ENCODE measurements around the gene SFRP5. TPM values are rescaled to one million over a fixed set of nuclear protein-coding genes. Genes with fewer than 3 reads are reported as not detected.

SFRP5 gene
- total RNA-seq, 4 donors from 2014 or later = 0.69 to 4.4 (median 1.4) TPM

DNA sequence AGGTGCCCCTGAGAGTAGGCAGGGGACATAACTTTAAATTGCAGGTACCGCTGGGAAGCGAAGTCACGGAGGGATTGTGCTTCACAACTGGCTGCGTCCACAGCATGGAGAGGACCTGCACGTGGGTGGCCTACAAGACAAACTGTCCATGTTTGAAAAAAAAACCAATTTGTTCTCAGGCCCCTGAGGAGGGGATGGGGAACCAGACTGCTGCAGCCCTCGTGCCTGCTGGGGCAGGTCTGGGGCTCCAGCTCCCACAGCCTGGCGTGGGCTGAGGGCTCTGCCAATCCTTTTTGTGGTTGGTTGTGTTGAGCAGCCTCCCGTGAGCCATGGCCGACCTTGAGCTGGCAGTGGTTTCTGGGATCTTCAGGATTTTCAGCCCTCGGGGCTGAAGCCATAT lies 9.7 kb downstream of the SFRP5 start:
- TF ChIP-seq POLR2A (IDR thresholded peaks at IDR 0.05) = no peak
- WGBS, 2 donors = 87 to 93% methylated on average over 9 to 10 of the region's 10 CpGs
- no peak overlapping the region for H3K4me3 ChIP-seq (ENCODE audit: low read depth, poor library complexity, severe bottlenecking)

GRCh38 chr10:97761331-97761865 lies 10.4 kb downstream of the SFRP5 start:
- H3K4me3 ChIP-seq (ENCODE audit: low read depth, poor library complexity, severe bottlenecking) = no peak overlapping the region
- TF ChIP-seq POLR2A (IDR thresholded peaks at IDR 0.05) = no peak
- intact Hi-C loops (cut with DNase I; ENCODE audit: low total_unique reads) = no loop called here
- no peak for DNase-seq (ENCODE audit: low spot score in 2 of 2)
- WGBS, 2 donors = 90 to 92% methylated on average over 8 of the region's 8 CpGs

More for the DNA sequence above, 9.7 kb downstream of the SFRP5 start:
- intact Hi-C loops (cut with DNase I; ENCODE audit: low total_unique reads) = no loop called here
- no peak for DNase-seq (ENCODE audit: low spot score in 2 of 2)

DNA sequence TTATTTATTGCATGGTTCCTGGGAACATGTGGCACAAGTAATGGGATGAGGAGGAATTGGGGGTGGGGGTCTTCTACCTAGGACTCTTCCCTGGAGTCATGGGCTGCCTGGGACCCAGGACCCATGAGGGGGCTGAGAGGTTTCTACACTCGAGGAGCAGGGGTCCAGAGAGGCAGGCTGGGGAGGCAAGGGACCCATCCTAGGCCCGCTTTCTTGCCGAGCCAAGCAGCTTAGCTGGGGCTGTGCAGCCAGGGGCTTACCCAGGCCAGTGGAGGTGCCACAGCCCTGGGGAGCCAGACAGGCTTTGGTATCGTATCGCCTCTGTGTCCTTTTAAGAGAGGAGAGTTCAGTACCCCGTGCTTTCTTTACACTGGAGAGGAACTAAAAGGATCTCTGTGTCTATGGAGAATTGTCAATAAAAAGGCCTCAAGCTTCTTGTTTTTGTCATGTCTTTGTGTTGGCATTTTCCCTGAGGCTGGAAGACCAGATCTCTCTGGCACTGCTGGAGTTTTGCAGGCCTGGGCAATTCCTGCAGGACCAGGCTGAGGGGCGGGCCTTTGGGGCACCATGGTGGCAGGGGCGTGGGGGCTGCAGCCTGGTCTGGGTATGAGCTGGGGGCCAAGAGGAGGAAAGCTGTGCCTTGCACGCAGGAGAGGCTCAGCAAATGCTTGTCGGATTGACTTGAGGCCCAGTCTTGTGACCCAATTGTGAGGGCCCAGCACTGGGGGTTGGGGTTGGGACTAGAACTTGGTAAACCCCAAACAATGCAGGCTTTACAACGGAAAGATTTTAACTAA lies 11.1 kb downstream of the SFRP5 start:
- TF ChIP-seq POLR2A (IDR thresholded peaks at IDR 0.05) = no peak
- TF ChIP-seq CTCF (IDR thresholded peaks at IDR 0.05) = no peak
- no peak for DNase-seq (ENCODE audit: low spot score in 2 of 2)
- intact Hi-C loops (cut with DNase I; ENCODE audit: low total_unique reads) = no loop called here
- 81 to 88% methylated on average over 11 of the region's 11 CpGs for WGBS, 2 donors
- H3K4me3 ChIP-seq (ENCODE audit: low read depth, poor library complexity, severe bottlenecking) = no peak overlapping the region

DNA sequence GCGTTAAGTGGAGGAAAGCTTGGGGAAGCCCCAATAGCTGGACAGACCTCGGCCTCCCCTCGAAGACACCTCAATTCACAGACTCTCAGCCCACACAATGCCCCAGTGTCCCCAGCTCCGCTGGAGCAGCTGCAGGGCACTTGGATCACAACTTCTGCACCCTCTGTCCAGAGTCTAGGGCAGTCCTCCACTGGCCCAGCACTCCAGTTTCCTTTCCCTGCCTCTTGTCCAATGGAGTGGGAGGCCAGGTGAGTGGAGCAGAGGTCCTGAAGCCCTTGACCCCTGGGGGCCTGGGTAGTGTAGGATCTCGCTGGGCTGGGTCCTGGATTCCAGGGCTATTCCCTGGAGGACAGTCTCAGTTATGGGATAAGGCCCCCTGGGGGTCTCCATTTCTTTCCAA lies 11.9 kb downstream of the SFRP5 start:
- intact Hi-C loops (cut with DNase I; ENCODE audit: low total_unique reads) = no loop called here
- 69% methylated on average over 5 of the region's 5 CpGs for WGBS, 2 donors
- no peak overlapping the region for H3K4me3 ChIP-seq (ENCODE audit: low read depth, poor library complexity, severe bottlenecking)
- TF ChIP-seq CTCF (IDR thresholded peaks at IDR 0.05) = no peak
- no peak for DNase-seq (ENCODE audit: low spot score in 2 of 2)

- 45 to 59% methylated on average over 5 of the region's 5 CpGs for WGBS, 2 donors
Measured at GRCh38 chr10:97759158-97759887, 12.5 kb downstream of the SFRP5 start.

DNA sequence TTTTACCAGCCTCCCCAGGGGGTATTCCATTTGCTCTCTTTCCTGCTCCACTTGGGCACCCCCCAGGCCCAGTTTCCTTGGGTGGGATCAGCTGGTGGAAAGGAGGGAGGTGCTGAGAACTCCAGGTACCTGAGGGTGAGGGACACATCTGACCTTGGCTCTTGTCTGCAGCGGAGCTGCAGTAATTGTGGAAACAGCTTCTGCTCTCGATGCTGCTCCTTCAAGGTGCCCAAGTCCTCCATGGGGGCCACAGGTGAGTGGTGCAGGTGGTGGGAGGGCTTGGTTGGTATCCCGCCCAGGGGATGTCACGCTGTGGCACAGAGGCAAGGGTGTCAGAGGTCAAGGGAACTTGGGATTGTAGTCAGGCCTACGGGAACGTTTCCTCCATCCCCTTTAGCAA lies 14.3 kb downstream of the SFRP5 start:
- no peak for DNase-seq (ENCODE audit: low spot score in 2 of 2)
- H3K4me3 ChIP-seq (ENCODE audit: low read depth, poor library complexity, severe bottlenecking) = no peak overlapping the region
- intact Hi-C loops (cut with DNase I; ENCODE audit: low total_unique reads) = no loop called here
- WGBS, 2 donors = 85 to 91% methylated on average over 6 of the region's 6 CpGs
- TF ChIP-seq CTCF (IDR thresholded peaks at IDR 0.05) (no peak), POLR2A (IDR thresholded peaks at IDR 0.05) (no peak)

More at GRCh38 chr10:97759158-97759887, 12.5 kb downstream of the SFRP5 start:
- intact Hi-C loops (cut with DNase I; ENCODE audit: low total_unique reads) = no loop called here
- TF ChIP-seq CTCF (IDR thresholded peaks at IDR 0.05) = no peak
- no peak for TF ChIP-seq POLR2A (IDR thresholded peaks at IDR 0.05)
- no peak overlapping the region for H3K4me3 ChIP-seq (ENCODE audit: low read depth, poor library complexity, severe bottlenecking)
- DNase-seq (ENCODE audit: low spot score in 2 of 2) = peak in 1 of 2 donors; percentile 88

Data from lower leg skin (tissue), 4 donors.